HepG2 (cell line): ENCODE measurements around the gene PXMP2. TPM values are rescaled to one million over a fixed set of nuclear protein-coding genes. Genes with fewer than 3 reads are reported as not detected.

ENCODE experiments used
- AFF4 ChIP-seq: sonication (generic); formaldehyde crosslinking; IDR thresholded peaks from 2 replicates; pipeline ENCODE4 v1.4.0; 2020; ENCODE audit warnings: missing genetic modification reagents
- ASH2L ChIP-seq: fragments of 300-600, 200-600 bp; sonication (generic); IDR thresholded peaks from 2 replicates; pipeline ENCODE4 v1.7.0; 2017; ENCODE audit warnings: low read depth, mild to moderate bottlenecking, moderate library complexity, mixed read lengths, low read length; ENCODE audit not compliant: insufficient read length
- ATAD3A ChIP-seq: sonication (generic); formaldehyde crosslinking; IDR thresholded peaks from 2 replicates; pipeline ENCODE4 v1.4.0; 2020; ENCODE audit warnings: missing genetic modification reagents
- ESRRA ChIP-seq: sonication (generic); formaldehyde crosslinking; IDR thresholded peaks from 2 replicates; pipeline ENCODE4 v1.5.1; 2020; ENCODE audit warnings: mild to moderate bottlenecking, low read depth, missing genetic modification reagents
- ETS1 ChIP-seq: sonication (generic); formaldehyde crosslinking; IDR thresholded peaks from 2 replicates; pipeline ENCODE4 v1.4.0; 2020; ENCODE audit warnings: missing genetic modification reagents
- GABPA ChIP-seq, 2 experiments: IDR thresholded peaks; 2 replicates each; pipeline ENCODE4 v1.6.1; 2011 to 2016; ENCODE audit warnings: low read depth in 2 of 2, low read length in 1 of 2, missing biosample characterization in 1 of 2, missing genetic modification characterization in 1 of 2
- HNRNPK ChIP-seq: fragments of 200-400 bp; formaldehyde crosslinking; IDR thresholded peaks from 2 replicates; pipeline ENCODE4 v1.6.1; 2018; ENCODE audit warnings: low read length, low read depth, moderate library complexity, mild to moderate bottlenecking; ENCODE audit not compliant: poor library complexity, severe bottlenecking
- MATR3 ChIP-seq: sonication (generic); formaldehyde crosslinking; IDR thresholded peaks from 2 replicates; pipeline ENCODE4 v1.4.0; 2020; ENCODE audit warnings: missing genetic modification reagents
- NAIF1 ChIP-seq: sonication (generic); formaldehyde crosslinking; IDR thresholded peaks from 2 replicates; pipeline ENCODE4 v1.5.0; 2020; ENCODE audit warnings: mild to moderate bottlenecking, missing genetic modification reagents, borderline replicate concordance
- PAXIP1 ChIP-seq: sonication (generic); formaldehyde crosslinking; conservative IDR thresholded peaks from 2 replicates; pipeline ENCODE4 v1.4.0; 2020; ENCODE audit warnings: mild to moderate bottlenecking, missing genetic modification reagents, moderate library complexity
- USF2 ChIP-seq, 2 experiments: sonication (generic) in 1 of 2; formaldehyde crosslinking in 1 of 2; IDR thresholded peaks; 2 replicates each; pipeline versions ENCODE4 v1.5.1 to v1.6.1; 2011 to 2020; ENCODE audit warnings: borderline replicate concordance in 1 of 2, low read depth in 1 of 2, low read length in 1 of 2, mild to moderate bottlenecking in 1 of 2, missing genetic modification reagents in 1 of 2, moderate library complexity in 1 of 2
- ZNF282 ChIP-seq: fragments of 450-650 bp; IDR thresholded peaks from 2 replicates; pipeline ENCODE4 v1.6.1; 2018; ENCODE audit not compliant: partially characterized antibody
- ZNF333 ChIP-seq: sonication (generic); formaldehyde crosslinking; IDR thresholded peaks from 2 replicates; pipeline ENCODE4 v1.4.0; 2020; ENCODE audit warnings: mild to moderate bottlenecking, missing genetic modification reagents, borderline replicate concordance
- ZNF431 ChIP-seq: sonication (generic); formaldehyde crosslinking; IDR thresholded peaks from 2 replicates; pipeline ENCODE4 v1.9.0; 2022; ENCODE audit warnings: missing genetic modification reagents, low read depth, mild to moderate bottlenecking, borderline replicate concordance
- ZNF460 ChIP-seq: sonication (generic); formaldehyde crosslinking; IDR thresholded peaks from 2 replicates; pipeline ENCODE4 v1.5.1; 2020; ENCODE audit warnings: missing genetic modification reagents, mild to moderate bottlenecking, borderline replicate concordance
- ZNF83 ChIP-seq: sonication (generic); formaldehyde crosslinking; IDR thresholded peaks from 2 replicates; pipeline ENCODE4 v1.4.0; 2020; ENCODE audit warnings: missing genetic modification reagents, mild to moderate bottlenecking, borderline replicate concordance
- polyA plus RNA-seq, 8 experiments: library from polyadenylated mRNA; depleted of rRNA in 3 of 8; stranded (reverse) in 7 of 8; unstranded in 1 of 8; fragments of >200 nt; fragmentation: Illumina TruSeq in 4 of 8; extraction: Trizol in 4 of 8; gene quantifications; 2 replicates each; pipeline versions ENCODE4 v1.2.1 to v1.2.3, GENCODE V29; 2011 to 2016; ENCODE audit warnings: low read depth in 4 of 8, missing spikeins in 1 of 8, mixed read lengths in 1 of 8; ENCODE audit not compliant: insufficient read depth in 1 of 8
- total RNA-seq, 5 experiments: library from RNA; depleted of rRNA; stranded (reverse); fragments of >200 nt; fragmentation: Illumina TruSeq; extraction: Trizol; gene quantifications; 2 replicates each; pipeline ENCODE4 v1.2.3, GENCODE V29; 2016; ENCODE audit warnings: low read depth in 1 of 5

The PXMP2 gene
- total and polyA plus RNA-seq, 2 of the 13 experiments (the other 11 are each of a cell fraction or from before 2014, with no cell fraction given) = 25.5 to 42.9 TPM

DNA sequence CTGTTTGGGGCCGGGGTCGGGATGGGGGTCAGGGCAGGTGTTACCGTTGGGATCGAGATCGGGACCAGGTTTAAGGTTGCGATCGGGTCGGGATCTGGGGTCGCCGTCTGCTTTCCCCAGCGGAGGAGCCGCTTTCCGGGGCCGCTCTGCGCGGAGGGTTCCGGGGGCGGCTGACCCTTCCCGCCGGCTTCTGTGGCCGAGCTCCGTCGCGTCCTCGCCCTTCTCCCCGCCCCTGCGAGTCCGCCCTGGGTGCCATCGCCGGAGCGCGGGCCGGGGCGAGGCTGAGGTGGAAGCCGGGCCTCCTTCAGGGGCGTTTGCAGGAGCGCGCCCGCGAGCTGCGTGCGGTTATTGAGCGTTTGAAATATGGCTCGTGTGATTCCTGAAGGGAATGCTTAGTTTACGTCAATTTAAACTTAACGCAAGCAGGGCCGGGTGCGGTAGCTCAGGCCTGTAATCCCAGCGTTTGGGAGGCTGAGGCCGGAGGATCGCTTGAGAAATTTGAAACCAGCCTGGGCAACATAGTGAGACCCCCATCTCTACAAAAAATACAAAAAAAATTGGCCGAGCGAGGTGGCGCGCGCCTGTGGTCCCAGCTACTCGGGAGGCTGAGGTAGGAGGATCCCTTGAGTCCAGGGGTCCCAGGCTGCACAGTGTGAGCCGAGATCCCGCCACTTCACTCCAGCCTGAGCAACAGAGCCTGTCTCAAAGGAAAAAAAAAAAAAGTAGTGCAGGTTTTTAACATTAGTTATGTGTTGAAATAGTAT is 23.9 kb downstream of the PXMP2 start (continued):
- TF ChIP-seq AFF4 (no peak), NAIF1 (CRISPR knock-in tag) (0 out of 2 replicates have a peak, but pooled peaks have one; percentile 41), ETS1 (no peak), ZNF431 (no peak), GABPA (IDR thresholded peaks at IDR 0.05; ENCODE audit: low read depth, low read length) (no peak), GABPA (CRISPR knock-in tag; IDR thresholded peaks at IDR 0.05; ENCODE audit: low read depth) (no peak), ZNF282 (no peak), ESRRA (CRISPR knock-in tag) (0 out of 2 replicates have a peak, but pooled peaks have one; percentile 17), USF2 (IDR thresholded peaks at IDR 0.05; ENCODE audit: low read depth, low read length) (no peak), USF2 (CRISPR knock-in tag; IDR thresholded peaks at IDR 0.05; ENCODE audit: borderline replicate concordance) (no peak), ZNF460 (CRISPR knock-in tag) (peak; percentile 88; the same call in 1 of the 2 replicates), ZNF83 (no peak), PAXIP1 (CRISPR knock-in tag) (no peak), HNRNPK (no peak), MATR3 (CRISPR knock-in tag) (no peak), ASH2L (no peak), ATAD3A (CRISPR knock-in tag) (no peak), ZNF333 (CRISPR knock-in tag) (no peak)
